ENCODE measurements around the gene ARSA.

Gene ARSA

DNA sequence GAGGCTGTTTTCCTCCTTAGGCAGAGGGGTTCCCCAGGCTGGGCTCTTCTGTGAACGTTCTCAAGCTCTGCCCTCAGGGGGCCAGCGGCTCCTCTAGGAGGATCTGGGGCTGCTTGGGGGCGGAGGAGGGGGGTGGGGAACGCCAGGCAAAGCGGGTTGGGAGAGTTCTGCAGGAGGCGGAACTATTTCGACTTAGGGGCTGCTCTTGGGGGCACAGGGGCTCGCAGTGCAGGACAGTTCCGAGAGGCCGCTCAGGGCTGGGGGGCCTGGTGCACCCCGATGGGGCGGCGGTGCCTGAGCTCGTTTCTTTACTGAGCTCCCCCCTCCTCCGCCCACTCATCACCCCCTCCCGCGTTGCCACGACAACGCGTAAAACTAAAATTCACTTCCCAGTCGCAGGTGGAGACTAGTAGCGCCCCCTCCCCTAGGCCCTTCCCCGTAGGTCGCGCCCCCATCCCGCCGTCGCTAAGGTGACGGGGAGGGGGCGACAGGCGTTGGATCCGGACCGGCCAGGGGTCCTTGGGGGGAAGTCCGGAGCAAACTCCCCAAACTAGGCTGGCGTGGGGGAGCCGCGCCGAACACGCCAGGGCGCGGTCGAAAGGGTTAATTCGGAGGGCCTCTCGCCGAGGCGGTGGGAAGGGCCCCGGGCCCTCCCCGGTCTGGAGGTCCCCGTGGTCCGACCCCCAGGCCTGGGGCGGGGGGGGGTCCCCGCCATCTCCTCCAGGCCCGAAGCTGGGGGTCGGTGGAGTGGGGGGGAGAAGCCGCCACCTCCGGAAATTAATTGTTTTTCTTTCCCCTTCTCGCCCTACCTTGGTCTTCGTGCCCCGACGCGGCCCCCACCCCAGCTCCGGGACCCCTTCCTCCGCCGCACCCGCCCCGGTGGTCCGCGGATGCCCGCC is 45.5 kb upstream of the ARSA start:
- peak; percentile 67 for DNase-seq (ENCODE audit: low spot score)
- H3K4me3 ChIP-seq: peak overlapping the region; percentile 60
- peak overlapping the region in 1 of 2 donors; percentile 71 for H3K27ac ChIP-seq
- TF ChIP-seq, protein P1, sequence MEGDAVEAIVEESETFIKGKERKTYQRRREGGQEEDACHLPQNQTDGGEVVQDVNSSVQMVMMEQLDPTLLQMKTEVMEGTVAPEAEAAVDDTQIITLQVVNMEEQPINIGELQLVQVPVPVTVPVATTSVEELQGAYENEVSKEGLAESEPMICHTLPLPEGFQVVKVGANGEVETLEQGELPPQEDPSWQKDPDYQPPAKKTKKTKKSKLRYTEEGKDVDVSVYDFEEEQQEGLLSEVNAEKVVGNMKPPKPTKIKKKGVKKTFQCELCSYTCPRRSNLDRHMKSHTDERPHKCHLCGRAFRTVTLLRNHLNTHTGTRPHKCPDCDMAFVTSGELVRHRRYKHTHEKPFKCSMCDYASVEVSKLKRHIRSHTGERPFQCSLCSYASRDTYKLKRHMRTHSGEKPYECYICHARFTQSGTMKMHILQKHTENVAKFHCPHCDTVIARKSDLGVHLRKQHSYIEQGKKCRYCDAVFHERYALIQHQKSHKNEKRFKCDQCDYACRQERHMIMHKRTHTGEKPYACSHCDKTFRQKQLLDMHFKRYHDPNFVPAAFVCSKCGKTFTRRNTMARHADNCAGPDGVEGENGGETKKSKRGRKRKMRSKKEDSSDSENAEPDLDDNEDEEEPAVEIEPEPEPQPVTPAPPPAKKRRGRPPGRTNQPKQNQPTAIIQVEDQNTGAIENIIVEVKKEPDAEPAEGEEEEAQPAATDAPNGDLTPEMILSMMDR (IDR thresholded peaks at IDR 0.05): no peak

DNA sequence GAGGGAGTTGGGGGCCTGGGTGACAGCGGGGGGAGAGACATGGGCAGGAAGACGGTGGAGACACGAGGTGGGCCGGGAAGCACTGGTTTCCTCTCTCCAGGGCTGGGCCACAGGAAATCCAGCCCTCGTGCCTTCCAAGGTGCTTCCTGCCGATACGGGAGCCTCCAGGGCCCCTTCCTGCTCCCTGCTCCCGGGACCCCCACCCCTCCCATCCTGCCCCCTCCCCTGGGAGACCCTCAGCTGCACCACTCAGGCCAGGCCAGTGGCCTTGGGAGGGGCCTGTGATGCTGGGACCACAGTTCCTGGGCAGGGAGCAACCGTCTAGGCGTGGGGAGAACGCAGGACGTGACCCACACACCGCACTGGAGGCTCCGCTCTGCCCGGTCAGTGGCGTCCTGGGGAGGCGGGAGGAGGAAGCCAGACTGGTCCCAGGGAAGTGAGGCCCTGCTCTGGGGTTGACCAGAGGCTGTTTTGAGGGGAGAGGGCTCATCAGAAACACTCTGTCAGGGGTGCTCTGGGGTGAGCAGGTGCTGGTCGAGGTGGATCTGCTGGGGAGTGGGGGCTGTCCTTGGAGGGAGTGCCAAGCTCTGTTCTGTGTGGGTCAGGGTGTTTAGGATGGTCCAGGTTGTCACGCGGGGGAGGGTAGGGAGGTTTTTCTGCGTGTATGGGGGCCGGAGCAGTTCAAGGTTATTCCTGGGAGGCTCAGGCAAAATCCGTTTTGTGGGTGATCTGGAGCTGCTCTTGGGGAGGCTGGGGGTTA is 44.7 kb upstream of the ARSA start, which contains the start of gene SHANK3:
TSS of gene SHANK3 (plus strand) at position 353 of the 760 bp plus-strand sequence.
- TF ChIP-seq, protein P1 (IDR thresholded peaks at IDR 0.05): no peak
- peak within 1 kb of the TSS; percentile 60 for H3K4me3 ChIP-seq
- peak within 1 kb of the TSS in 1 of 2 donors; percentile 71 for H3K27ac ChIP-seq
- DNase-seq (ENCODE audit: low spot score): peak; percentile 74

DNA sequence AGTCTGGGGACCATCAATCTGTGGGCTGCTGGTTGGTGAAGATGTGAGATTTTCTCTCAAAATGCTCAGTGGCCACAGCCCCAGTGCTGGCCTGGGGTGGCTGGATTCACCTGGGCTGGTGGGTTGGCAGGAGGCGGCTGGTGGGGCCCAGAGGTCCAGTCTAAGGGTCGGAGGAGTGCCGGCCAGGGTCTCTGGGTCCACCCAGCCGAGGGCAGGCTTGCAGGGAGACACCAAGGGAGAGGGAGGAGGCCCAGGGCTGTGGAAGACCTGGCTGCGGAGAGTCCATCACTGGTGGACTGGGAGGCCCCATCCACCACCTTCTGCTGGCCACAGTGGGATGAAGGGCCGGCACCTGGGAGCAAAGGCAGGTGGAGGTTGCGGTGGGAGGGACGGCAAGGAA is 44.1 kb upstream of the ARSA start:
- peak; percentile 57 for DNase-seq (ENCODE audit: low spot score)
- TF ChIP-seq, protein P1 (IDR thresholded peaks at IDR 0.05): no peak
- peak overlapping the region in 1 of 2 donors; percentile 66 for H3K27ac ChIP-seq
- H3K4me3 ChIP-seq: no peak overlapping the region

DNA sequence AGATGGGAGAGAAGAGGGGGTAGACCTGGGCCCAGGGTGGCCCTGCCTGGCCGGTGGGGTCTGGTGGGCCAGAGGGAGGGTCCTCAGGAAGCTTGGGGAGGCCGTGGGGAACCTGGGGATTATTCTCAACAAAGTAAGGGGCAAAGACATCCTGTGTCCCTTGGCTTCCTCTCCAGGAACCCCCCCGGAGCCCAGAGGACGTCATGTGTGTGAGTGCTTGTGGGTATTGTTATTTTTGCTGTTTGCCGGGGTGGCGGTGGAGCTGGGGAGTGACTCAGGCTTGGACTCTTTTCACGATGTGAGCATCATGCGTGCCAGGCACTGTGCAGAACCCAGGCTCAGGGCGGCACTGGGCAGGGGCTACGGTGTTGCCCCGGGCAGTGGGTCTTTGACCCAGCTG is 43.7 kb upstream of the ARSA start:
- Histone ChIP-seq H3K27ac (peak overlapping the region in 1 of 2 donors; percentile 66), H3K4me3 (no peak overlapping the region)
- TF ChIP-seq, protein P1 (IDR thresholded peaks at IDR 0.05): no peak
- DNase-seq (ENCODE audit: low spot score): peak; percentile 62

DNA sequence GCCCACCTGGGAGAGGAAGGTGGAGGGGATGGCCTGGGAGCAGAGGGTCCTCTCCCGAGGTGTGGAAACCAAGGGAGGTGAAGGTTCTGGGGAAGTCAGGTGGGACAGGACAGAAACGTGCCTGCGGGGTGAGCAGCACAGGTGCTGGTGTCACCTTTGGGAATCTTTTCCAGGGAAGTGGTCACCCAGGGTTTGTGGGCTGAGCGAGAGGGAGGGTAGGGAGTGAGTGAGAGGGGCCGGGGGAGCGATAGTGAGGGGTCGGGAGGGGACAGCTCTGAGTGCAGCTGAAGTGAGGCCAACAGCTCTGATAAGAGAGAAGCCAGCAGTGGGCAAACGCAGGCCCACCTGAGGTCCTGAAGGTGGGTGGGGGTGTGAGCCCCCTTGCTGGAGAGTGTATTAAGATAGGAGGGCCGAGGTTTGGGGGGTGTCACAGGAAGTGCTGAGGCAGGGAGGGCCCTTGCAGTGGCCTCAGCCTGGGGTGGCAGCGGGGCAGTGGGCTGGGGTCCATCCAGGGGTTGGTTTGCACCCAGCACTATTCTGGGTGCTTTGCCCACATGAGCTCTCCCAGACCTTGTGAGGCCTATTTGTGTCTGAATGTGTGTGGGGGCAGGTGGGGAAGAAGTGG is 43.1 kb upstream of the ARSA start:
- TF ChIP-seq, protein P1 (IDR thresholded peaks at IDR 0.05): no peak
- H3K27ac ChIP-seq: peak overlapping the region in 1 of 2 donors; percentile 66
- peak; percentile 68 for DNase-seq (ENCODE audit: low spot score)
- H3K4me3 ChIP-seq: no peak overlapping the region

DNA sequence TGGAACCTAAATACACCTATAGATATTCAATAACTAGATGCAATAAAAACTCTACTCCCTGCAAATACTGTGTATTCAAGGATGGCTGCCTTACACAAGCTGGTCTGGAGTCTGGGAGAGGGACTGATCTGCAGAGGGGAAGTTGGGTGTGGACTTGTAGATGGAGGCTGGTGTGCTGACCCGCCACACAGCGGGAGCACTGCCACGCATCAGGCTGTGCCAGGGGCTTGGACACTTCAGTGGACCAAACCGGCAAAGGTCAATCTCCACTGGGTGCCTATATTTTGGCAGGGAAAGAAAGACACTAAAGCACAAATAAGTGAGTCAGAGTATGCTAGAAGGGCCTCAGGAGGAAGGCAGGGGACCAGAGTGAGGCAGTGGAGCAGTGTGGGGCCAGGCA is 42.6 kb upstream of the ARSA start:
- H3K4me3 ChIP-seq: no peak overlapping the region
- DNase-seq (ENCODE audit: low spot score): peak; percentile 67
- TF ChIP-seq, protein P1 (IDR thresholded peaks at IDR 0.05): no peak
- H3K27ac ChIP-seq: peak overlapping the region in 1 of 2 donors; percentile 66
